B cell (primary cell): ENCODE data around the gene STARD3NL. TPM values are rescaled to one million over a fixed set of nuclear protein-coding genes. Genes with fewer than 3 reads are reported as not detected.

ENCODE experiments used
- ATAC-seq: fragments of 200-7000 bp; cut with Tn5 transposase; one replicate; pipeline ENCODE4 v1.10.0; 2021; ENCODE audit warnings: low read depth, mild to moderate bottlenecking, moderate number of reproducible peaks, moderate library complexity
- CTCF ChIA-PET: fragments of 350-600 bp; sonication (Branson Sonifier 250); formaldehyde crosslinking; loops from one replicate; lab custom pipeline; 2021; ENCODE audit warnings: antibody characterized with exemption, inconsistent platforms; lab: Charles Lee
- POLR2A ChIA-PET: fragments of 350-600 bp; sonication (Branson Sonifier 250); formaldehyde crosslinking; loops from one replicate; lab custom pipeline; 2021; ENCODE audit warnings: antibody characterized with exemption; lab: Charles Lee
- DNase-seq: peaks from one replicate; pipeline ENCODE4 v3.0.0; 2013
- H2AFZ ChIP-seq: 2 replicates; pipeline ENCODE4 v1.6.1; 2012; ENCODE audit warnings: mild to moderate bottlenecking, low read depth, low read length; ENCODE audit not compliant: insufficient read depth, poor library complexity, severe bottlenecking
- H3K27ac ChIP-seq, 2 donors: 1 replicate in 1 of 2; 2 replicates in 1 of 2; pipeline ENCODE4 v1.5.1; 2012 to 2013; ENCODE audit warnings: low read length in 2 of 2, mild to moderate bottlenecking in 2 of 2, moderate library complexity in 1 of 2
- H3K27me3 ChIP-seq, 4 experiments: fragments of 200-600 bp in 1 of 4; sonication (generic) in 1 of 4; replicated peaks in 1 of 4; 1 replicate in 2 of 4; 2 replicates in 2 of 4; pipeline versions ENCODE4 v1.6.1 to v1.7.0; 2013 to 2016; ENCODE audit warnings: low read length in 3 of 4, mild to moderate bottlenecking in 2 of 4, mixed read lengths in 1 of 4, moderate library complexity in 1 of 4; ENCODE audit not compliant: insufficient read depth in 4 of 4, control insufficient read depth in 3 of 4; ENCODE audit errors: control extremely low read depth in 1 of 4
- H3K36me3 ChIP-seq, 2 experiments: replicated peaks in 1 of 2; 1 replicate in 1 of 2; 2 replicates in 1 of 2; pipeline versions ENCODE4 v1.6.1 to v1.7.1; 2013; ENCODE audit warnings: low read length in 1 of 2; ENCODE audit not compliant: insufficient read depth in 2 of 2, control insufficient read depth in 1 of 2; ENCODE audit errors: control extremely low read depth in 1 of 2, extremely low read depth in 1 of 2
- H3K4me1 ChIP-seq, 2 donors: fragments of 200-600 bp in 1 of 2; sonication (generic) in 1 of 2; 1 replicate in 1 of 2; 2 replicates in 1 of 2; pipeline versions ENCODE4 v1.5.1 to v1.6.1; 2013 to 2017; ENCODE audit warnings: low read length in 2 of 2; ENCODE audit not compliant: control insufficient read depth in 2 of 2, insufficient read depth in 2 of 2
- H3K4me2 ChIP-seq: replicated peaks from 2 replicates; pipeline ENCODE3; 2012; ENCODE audit warnings: mild to moderate bottlenecking, low read depth, low read length; ENCODE audit not compliant: poor library complexity, severe bottlenecking
- H3K4me3 ChIP-seq, 5 experiments: fragments of 200-600 bp in 1 of 5; sonication (generic) in 1 of 5; 1 replicate in 3 of 5; 2 replicates in 2 of 5; pipeline versions ENCODE4 v1.5.1 to v1.7.0; 2011 to 2016; ENCODE audit warnings: low read length in 4 of 5, mild to moderate bottlenecking in 4 of 5, low read depth in 2 of 5, control low read depth in 1 of 5, moderate library complexity in 1 of 5; ENCODE audit not compliant: insufficient read depth in 1 of 5; ENCODE audit errors: control extremely low read depth in 1 of 5, extremely low read depth in 1 of 5
- H3K79me2 ChIP-seq: fragments of 200-600 bp; sonication (generic); one replicate; pipeline ENCODE4 v1.6.0; 2016; ENCODE audit warnings: low read length; ENCODE audit not compliant: control insufficient read depth, insufficient read depth
- H3K9ac ChIP-seq: fragments of 200-600 bp; sonication (generic); 2 replicates; pipeline ENCODE4 v1.6.1; 2017; ENCODE audit warnings: mild to moderate bottlenecking, low read length, moderate library complexity
- H3K9me3 ChIP-seq, 3 donors: one replicate each; pipeline versions ENCODE4 v1.6.1 to v1.7.1; 2013; ENCODE audit warnings: low read length in 2 of 3; ENCODE audit not compliant: control insufficient read depth in 2 of 3, insufficient read depth in 1 of 3; ENCODE audit errors: control extremely low read depth in 1 of 3
- H4K20me1 ChIP-seq: 2 replicates; pipeline ENCODE4 v1.6.0; 2012; ENCODE audit warnings: mild to moderate bottlenecking, low read length; ENCODE audit not compliant: insufficient read depth, control insufficient read depth, poor library complexity, severe bottlenecking
- H3K27ac Mint-ChIP-seq: one replicate; pipeline ENCODE4 v1.8.0; 2021; ENCODE audit warnings: mixed read lengths
- H3K27me3 Mint-ChIP-seq: one replicate; pipeline ENCODE4 v1.8.0; 2021; ENCODE audit warnings: mixed read lengths
- H3K4me1 Mint-ChIP-seq: one replicate; pipeline ENCODE4 v1.8.0; 2021; ENCODE audit warnings: mixed read lengths
- H3K4me3 Mint-ChIP-seq: one replicate; pipeline ENCODE4 v1.8.0; 2021; ENCODE audit warnings: mixed read lengths
- H3K9me3 Mint-ChIP-seq: one replicate; pipeline ENCODE4 v1.8.0; 2022; ENCODE audit warnings: mixed read lengths; ENCODE audit not compliant: insufficient read depth
- CTCF ChIP-seq: fragments of 200-600 bp; IDR thresholded peaks from one replicate; pipeline ENCODE4 v1.8.0; 2022; ENCODE audit warnings: antibody characterized with exemption, mild to moderate bottlenecking
- EZH2 ChIP-seq: IDR thresholded peaks from 2 replicates; pipeline ENCODE4 v1.6.1; 2012; ENCODE audit warnings: borderline replicate concordance, low read depth, mild to moderate bottlenecking, moderate library complexity, low read length; ENCODE audit not compliant: insufficient read depth, poor library complexity, severe bottlenecking
- WGBS: methylation state at CpG from one replicate; pipeline ENCODE4 v1.1.5; 2013; ENCODE audit warnings: missing lambda C conversion rate; ENCODE audit not compliant: insufficient coverage; 5-methylcytosine and 5-hydroxymethylcytosine counted together
- intact Hi-C: fragments of 100-400 bp; cut with micrococcal nuclease; formaldehyde crosslinking; loops from one replicate; pipeline ENCODE4 v1.10.0; 2022
- polyA plus RNA-seq: library from polyadenylated mRNA; depleted of rRNA; stranded (reverse); fragments of >200 nt; gene quantifications from 2 replicates; pipeline ENCODE4 v1.2.3, GENCODE V29; 2012
- total RNA-seq, 2 donors: library from RNA; stranded (reverse); fragments of 120-200 nt in 1 of 2; gene quantifications; 1 replicate in 1 of 2; 2 replicates in 1 of 2; pipeline versions ENCODE4 v1.2.3 to v1.2.4, GENCODE V29; 2013 to 2022

The STARD3NL gene
- total and polyA plus RNA-seq, 2 donors (not counting 1 experiment from before 2014, with no cell fraction given), result 13.4 to 24.5 TPM

- no peak overlapping the region for H3K4me3 Mint-ChIP-seq
- Histone ChIP-seq H4K20me1 (no peaks in the 10 kb centered on the region), H3K27me3 (no peaks in the 10 kb centered on the region), H2AFZ (no peak overlapping the region), H3K9me3 (no peaks in the 10 kb centered on the region), H3K4me1 (no peaks in the 10 kb centered on the region), H3K9ac (no peak overlapping the region), H3K79me2 (no peaks in the 10 kb centered on the region), H3K36me3 (no peaks in the 10 kb centered on the region), H3K4me3 (no peak overlapping the region), H3K4me2 (no peak overlapping the region), H3K27ac (no peak overlapping the region)
- ChIA-PET POLR2A (no interaction called here), CTCF (no interaction called here)
- no peak for TF ChIP-seq EZH2
- TF ChIP-seq CTCF, result no peak
- intact Hi-C loops, result no loop called here
- no peaks in the 10 kb centered on the region for H3K4me1 Mint-ChIP-seq
- no peak overlapping the region for H3K27ac Mint-ChIP-seq
- 95% methylated on average over 10 of the region's 14 CpGs for WGBS
- peaks cover 13% of the 10 kb centered on the region for H3K27me3 Mint-ChIP-seq
- ATAC-seq (no peak), DNase-seq (no peak)
- H3K9me3 Mint-ChIP-seq, result no peaks in the 10 kb centered on the region
These were observed 66.5 kb downstream of the STARD3NL start for GRCh38 chr7:38244516-38244915.

DNA sequence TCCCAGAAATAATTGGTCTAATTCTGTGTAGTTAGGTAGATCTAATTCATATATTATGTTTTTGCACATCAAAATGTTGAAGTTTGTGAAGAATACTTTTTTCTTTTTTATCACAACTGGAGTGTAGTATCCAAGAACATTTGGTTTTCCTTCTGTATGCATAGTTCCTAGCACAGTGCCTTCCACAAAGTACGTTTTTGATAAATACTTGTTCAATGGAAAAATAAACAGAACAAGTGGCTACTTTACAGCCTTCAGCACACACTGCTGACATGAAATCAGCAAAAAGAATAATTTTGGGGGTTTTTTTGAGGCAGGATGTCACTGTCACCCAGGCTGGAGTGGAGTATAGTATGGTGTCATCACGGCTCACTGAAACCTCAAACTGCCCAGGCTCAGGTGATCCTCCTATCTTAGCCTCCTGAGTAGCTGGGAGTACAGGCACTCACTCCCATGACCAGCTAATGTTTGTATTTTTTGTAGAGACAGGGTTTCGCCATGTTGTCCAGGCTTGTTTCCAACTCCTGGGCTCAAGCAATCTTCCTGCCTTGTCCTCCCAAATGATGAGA, 67.4 kb downstream of the STARD3NL start:
- Histone ChIP-seq H3K79me2 (no peaks in the 10 kb centered on the region), H3K4me3 (no peak overlapping the region), H3K4me1 (no peaks in the 10 kb centered on the region), H3K9ac (no peak overlapping the region), H2AFZ (no peak overlapping the region), H3K36me3 (no peaks in the 10 kb centered on the region), H3K27ac (no peak overlapping the region), H3K27me3 (no peaks in the 10 kb centered on the region), H4K20me1 (no peaks in the 10 kb centered on the region), H3K9me3 (no peaks in the 10 kb centered on the region), H3K4me2 (no peak overlapping the region)
- no peak overlapping the region for H3K4me3 Mint-ChIP-seq
- DNase-seq, result no peak
- intact Hi-C loops, result no loop called here
- ChIA-PET CTCF (no interaction called here), POLR2A (no interaction called here)
- no peak for ATAC-seq
- H3K27ac Mint-ChIP-seq, result no peak overlapping the region
- 100% methylated on average over 1 of the region's 3 CpGs for WGBS
- H3K9me3 Mint-ChIP-seq, result no peaks in the 10 kb centered on the region
- H3K4me1 Mint-ChIP-seq, result peaks cover 2% of the 10 kb centered on the region
- no peak for TF ChIP-seq EZH2
- TF ChIP-seq CTCF, result no peak
- H3K27me3 Mint-ChIP-seq, result peaks cover 12% of the 10 kb centered on the region
